Gastroesophageal sphincter (tissue), 4 donors: ENCODE results near the gene PATJ. TPM values are rescaled to one million over a fixed set of nuclear protein-coding genes. Genes with fewer than 3 reads are reported as not detected.

Source experiments
- ATAC-seq: fragments of 150-250 bp; one replicate; pipeline ENCODE4 v1.9.1; 2016; ENCODE audit warnings: mild to moderate bottlenecking, moderate library complexity
- H3K27ac ChIP-seq, 4 donors: fragments of 200-600 bp; sonication (generic) in 3 of 4; 1 replicate in 3 of 4; 2 replicates in 1 of 4; pipeline ENCODE4 v1.5.1; 2016 to 2019
- H3K27me3 ChIP-seq: fragments of 200-600 bp; sonication (generic); one replicate; pipeline ENCODE4 v1.5.1; 2019
- H3K36me3 ChIP-seq, 2 donors: fragments of 200-600 bp; sonication (generic); one replicate each; pipeline ENCODE4 v1.5.1; 2019; ENCODE audit warnings: control low read depth in 1 of 2
- H3K4me1 ChIP-seq, 3 donors: fragments of 200-600 bp; sonication (generic); 1 replicate in 2 of 3; 2 replicates in 1 of 3; pipeline ENCODE4 v1.5.1; 2016 to 2019; ENCODE audit warnings: control low read depth in 2 of 3
- H3K4me3 ChIP-seq, 2 donors: fragments of 200-600 bp; sonication (generic); one replicate each; pipeline ENCODE4 v1.5.1; 2019; ENCODE audit warnings: mild to moderate bottlenecking in 1 of 2, moderate library complexity in 1 of 2
- H3K9me3 ChIP-seq, 3 donors: fragments of 200-600 bp; sonication (generic); one replicate each; pipeline ENCODE4 v1.5.1; 2017 to 2019; ENCODE audit warnings: control low read depth in 2 of 3
- EP300 ChIP-seq: sonication (generic); formaldehyde crosslinking; IDR thresholded peaks from one replicate; pipeline ENCODE4 v1.6.1; 2017; ENCODE audit warnings: antibody characterized with exemption, mild to moderate bottlenecking
- POLR2A ChIP-seq, 2 donors: fragments of 450-650 bp; IDR thresholded peaks; one replicate each; pipeline ENCODE4 v1.6.1; 2017; ENCODE audit warnings: antibody characterized with exemption in 2 of 2, mild to moderate bottlenecking in 2 of 2, moderate library complexity in 1 of 2
- POLR2AphosphoS5 ChIP-seq: sonication (generic); formaldehyde crosslinking; IDR thresholded peaks from one replicate; pipeline ENCODE4 v1.6.1; 2017; ENCODE audit warnings: antibody characterized with exemption
- WGBS, 2 donors: methylation state at CpG; one replicate each; pipeline ENCODE4 v1.1.5; 2018; ENCODE audit warnings: low coverage in 1 of 2; 5-methylcytosine and 5-hydroxymethylcytosine counted together
- total RNA-seq, 4 donors: library from RNA; depleted of rRNA; stranded (reverse); fragments of >200 nt; gene quantifications; one replicate each; pipeline ENCODE4 v1.1.0, GENCODE V29; 2016
- TF ChIP-seq, protein P1 (sequence below), 4 experiments: fragments of 200-600 bp in 2 of 4; fragments of 450-650 bp in 2 of 4; sonication (generic) in 1 of 4; IDR thresholded peaks; one replicate each; pipeline ENCODE4 v1.5.1; 2017 to 2019; ENCODE audit warnings: antibody characterized with exemption in 4 of 4, mild to moderate bottlenecking in 2 of 4, moderate library complexity in 2 of 4

The PATJ gene, protein sequence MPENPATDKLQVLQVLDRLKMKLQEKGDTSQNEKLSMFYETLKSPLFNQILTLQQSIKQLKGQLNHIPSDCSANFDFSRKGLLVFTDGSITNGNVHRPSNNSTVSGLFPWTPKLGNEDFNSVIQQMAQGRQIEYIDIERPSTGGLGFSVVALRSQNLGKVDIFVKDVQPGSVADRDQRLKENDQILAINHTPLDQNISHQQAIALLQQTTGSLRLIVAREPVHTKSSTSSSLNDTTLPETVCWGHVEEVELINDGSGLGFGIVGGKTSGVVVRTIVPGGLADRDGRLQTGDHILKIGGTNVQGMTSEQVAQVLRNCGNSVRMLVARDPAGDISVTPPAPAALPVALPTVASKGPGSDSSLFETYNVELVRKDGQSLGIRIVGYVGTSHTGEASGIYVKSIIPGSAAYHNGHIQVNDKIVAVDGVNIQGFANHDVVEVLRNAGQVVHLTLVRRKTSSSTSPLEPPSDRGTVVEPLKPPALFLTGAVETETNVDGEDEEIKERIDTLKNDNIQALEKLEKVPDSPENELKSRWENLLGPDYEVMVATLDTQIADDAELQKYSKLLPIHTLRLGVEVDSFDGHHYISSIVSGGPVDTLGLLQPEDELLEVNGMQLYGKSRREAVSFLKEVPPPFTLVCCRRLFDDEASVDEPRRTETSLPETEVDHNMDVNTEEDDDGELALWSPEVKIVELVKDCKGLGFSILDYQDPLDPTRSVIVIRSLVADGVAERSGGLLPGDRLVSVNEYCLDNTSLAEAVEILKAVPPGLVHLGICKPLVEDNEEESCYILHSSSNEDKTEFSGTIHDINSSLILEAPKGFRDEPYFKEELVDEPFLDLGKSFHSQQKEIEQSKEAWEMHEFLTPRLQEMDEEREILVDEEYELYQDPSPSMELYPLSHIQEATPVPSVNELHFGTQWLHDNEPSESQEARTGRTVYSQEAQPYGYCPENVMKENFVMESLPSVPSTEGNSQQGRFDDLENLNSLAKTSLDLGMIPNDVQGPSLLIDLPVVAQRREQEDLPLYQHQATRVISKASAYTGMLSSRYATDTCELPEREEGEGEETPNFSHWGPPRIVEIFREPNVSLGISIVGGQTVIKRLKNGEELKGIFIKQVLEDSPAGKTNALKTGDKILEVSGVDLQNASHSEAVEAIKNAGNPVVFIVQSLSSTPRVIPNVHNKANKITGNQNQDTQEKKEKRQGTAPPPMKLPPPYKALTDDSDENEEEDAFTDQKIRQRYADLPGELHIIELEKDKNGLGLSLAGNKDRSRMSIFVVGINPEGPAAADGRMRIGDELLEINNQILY (N-terminal part only)
- 10 to 100 TPM; 34.8 to 59.0 (median 37.1) TPM for total RNA-seq

DNA sequence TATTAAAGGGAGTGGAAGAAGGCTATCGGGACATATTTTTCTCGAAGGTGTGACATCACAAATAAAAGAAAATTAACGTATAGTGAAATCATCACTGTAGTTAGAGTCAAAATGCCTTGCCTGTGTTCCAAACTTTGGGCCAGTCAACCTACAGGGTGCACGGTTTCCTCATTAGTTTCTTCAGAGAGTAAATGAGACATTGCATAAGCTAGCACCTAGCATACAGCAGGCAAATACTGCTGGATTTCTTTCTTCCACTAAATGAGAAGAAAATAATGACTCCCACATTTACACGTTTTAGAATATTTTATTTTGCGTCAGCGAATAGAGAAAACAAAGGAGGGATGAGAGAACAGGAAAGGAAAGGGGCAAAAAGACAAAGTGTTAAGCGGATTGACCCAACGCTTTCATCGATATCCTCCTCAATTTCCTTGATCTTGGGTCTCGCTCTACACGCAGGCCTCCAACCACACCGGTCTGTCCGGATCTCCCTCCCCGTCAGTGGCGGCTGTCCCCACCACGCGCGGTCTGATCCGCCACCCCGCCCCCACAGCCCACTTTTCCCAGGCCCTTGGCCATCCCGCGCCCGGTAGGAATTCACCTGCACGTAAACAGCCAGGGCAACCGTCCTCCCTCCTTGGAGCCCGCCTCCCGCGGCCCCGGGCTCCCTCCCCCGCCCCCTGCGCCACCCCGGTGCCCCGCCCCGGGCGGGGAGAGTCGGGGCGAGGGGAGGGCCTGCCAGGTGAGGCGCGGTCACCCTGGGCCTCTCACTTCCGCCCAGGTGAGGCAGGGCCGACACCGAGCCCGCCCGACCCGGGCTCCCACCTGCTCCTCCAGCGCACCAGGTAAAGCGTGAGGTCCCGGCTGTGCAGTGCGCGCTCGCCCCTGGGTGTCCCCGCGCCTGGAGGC is at the start of gene PATJ:
Gene PATJ, plus strand, starts transcription at position 770 of the 909 bp plus-strand sequence. CDS start 20,413 bp downstream, outside the sequence.
- Histone ChIP-seq H3K9me3 (no peaks in the 10 kb centered on the region), H3K36me3 (no peaks in the 10 kb centered on the region), H3K4me3 (peak within 1 kb of the TSS; percentile 52 to 97), H3K4me1 (peaks cover 0 to 32% (median 4%) of the 10 kb centered on the region in 3 donors), H3K27me3 (no peaks in the 10 kb centered on the region), H3K27ac (peak within 1 kb of the TSS; percentile 76 to 99 (median 96))
- ATAC-seq, result peak; percentile 80
- WGBS, 2 donors, result 8 to 20% methylated on average over 10 to 15 of the region's 54 CpGs
- TF ChIP-seq, protein P1, sequence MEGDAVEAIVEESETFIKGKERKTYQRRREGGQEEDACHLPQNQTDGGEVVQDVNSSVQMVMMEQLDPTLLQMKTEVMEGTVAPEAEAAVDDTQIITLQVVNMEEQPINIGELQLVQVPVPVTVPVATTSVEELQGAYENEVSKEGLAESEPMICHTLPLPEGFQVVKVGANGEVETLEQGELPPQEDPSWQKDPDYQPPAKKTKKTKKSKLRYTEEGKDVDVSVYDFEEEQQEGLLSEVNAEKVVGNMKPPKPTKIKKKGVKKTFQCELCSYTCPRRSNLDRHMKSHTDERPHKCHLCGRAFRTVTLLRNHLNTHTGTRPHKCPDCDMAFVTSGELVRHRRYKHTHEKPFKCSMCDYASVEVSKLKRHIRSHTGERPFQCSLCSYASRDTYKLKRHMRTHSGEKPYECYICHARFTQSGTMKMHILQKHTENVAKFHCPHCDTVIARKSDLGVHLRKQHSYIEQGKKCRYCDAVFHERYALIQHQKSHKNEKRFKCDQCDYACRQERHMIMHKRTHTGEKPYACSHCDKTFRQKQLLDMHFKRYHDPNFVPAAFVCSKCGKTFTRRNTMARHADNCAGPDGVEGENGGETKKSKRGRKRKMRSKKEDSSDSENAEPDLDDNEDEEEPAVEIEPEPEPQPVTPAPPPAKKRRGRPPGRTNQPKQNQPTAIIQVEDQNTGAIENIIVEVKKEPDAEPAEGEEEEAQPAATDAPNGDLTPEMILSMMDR (IDR thresholded peaks at IDR 0.05), result no peak
- TF ChIP-seq POLR2A (IDR thresholded peaks at IDR 0.05) (no peak), POLR2AphosphoS5 (peak; percentile 5), EP300 (no peak)

DNA sequence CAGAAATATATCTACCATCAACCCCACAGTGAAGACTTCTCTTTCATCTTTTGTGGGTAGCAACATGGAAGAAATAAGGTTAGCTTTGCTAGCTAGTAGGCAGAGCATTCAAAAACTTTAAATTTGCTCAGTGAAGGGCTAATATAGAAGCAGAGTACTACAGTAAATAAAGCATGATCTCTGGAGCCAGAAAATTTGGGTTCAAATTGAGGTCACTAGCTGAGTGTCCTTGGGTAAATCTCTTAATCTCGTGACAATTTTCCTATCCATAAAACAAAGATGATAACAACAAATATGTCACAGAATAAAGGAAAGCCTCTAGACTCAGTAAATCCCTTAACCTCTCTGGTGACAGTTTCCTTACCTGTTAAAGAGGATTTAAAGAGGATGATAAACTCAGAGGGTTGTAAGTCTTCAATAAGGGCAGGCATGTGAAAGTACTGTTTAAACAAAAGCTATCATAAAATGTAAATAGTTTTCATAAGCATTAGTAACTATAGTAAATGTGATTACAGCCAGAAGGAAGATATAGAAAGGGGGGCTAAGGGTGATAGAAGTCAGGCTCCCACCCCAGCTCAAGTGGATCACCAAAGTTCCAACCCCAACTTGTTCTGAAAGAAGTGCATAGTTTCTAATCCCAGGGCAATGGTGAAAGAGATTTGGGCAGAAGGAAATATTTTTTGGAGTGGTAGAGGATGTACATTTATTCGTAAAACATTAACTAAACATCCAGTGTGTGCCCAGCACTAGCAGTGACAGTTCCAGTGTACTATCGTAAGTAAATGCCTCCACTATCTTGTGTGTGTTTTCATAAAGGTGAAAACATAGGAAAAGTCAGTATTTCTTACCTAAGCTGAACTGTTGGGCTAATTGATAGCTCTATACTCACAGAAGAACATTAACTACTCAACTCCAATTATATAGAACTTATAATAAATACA is 42.1 kb upstream of the PATJ start:
- 46 to 47% methylated on average over 2 to 3 of the region's 3 CpGs for WGBS, 2 donors
- H3K27ac ChIP-seq, result peak overlapping the region in 2 of 4 donors; percentile 14 to 17

DNA sequence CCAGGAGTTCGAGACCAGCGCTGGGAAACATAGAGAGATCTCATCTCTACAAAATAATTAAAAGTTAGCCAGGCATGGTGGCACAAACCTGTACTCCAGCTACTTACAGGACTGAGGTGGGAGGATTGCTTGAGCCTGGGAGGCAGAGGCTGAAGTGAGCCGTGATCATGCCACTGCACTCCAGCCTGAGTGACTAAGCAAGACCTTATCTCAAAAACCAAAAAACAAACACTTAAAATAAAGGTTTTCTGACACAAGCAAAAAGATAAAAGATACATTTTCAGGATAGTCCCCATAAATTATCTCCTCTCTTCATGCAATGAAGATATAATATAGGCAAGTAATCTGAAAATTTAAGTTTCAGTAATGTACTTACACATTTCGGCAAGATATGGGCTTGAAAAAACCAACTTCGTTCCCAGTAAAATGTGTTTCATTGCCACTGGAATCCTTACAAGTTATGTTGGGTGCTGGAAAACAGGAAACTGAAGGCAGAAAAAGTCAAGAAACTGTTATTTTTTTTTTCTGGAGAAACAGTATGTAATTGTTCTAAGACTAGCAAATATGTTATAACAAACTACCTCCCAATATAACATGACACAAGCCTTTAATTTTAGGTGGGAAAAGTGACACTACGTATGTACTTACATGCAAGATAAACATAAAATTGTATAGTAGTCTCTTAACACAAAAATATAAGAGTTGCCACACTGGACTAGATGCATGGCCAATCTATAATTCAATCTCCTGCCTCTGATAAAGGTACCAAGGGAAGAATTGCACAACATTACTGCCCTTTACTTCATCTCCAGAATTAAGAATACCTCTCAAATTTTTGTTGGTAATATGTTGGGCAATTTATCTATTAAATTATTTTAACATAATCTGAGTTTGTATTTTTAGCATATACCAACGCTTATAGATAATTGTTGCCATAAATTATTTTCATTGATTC is 33.0 kb upstream of the PATJ start:
- peaks cover 0 to 60% of the 10 kb centered on the region in 2 donors for H3K36me3 ChIP-seq
- TF ChIP-seq, protein P1 (IDR thresholded peaks at IDR 0.05), result no peak
- TF ChIP-seq POLR2A (IDR thresholded peaks at IDR 0.05) (no peak), POLR2AphosphoS5 (no peak), EP300 (no peak)

More for the DNA sequence above, 42.1 kb upstream of the PATJ start:
- Histone ChIP-seq H3K9me3 (no peaks in the 10 kb centered on the region), H3K4me3 (no peak overlapping the region), H3K27me3 (no peaks in the 10 kb centered on the region), H3K36me3 (peaks cover 4 to 86% of the 10 kb centered on the region in 2 donors), H3K4me1 (peaks cover 0 to 13% (median 6%) of the 10 kb centered on the region in 3 donors)
- ATAC-seq, result no peak
- TF ChIP-seq POLR2A (IDR thresholded peaks at IDR 0.05) (no peak), EP300 (no peak), POLR2AphosphoS5 (no peak)
- TF ChIP-seq, protein P1 (IDR thresholded peaks at IDR 0.05), result no peak

More for the DNA sequence above, 33.0 kb upstream of the PATJ start:
- Histone ChIP-seq H3K27me3 (no peaks in the 10 kb centered on the region), H3K4me3 (no peak overlapping the region), H3K4me1 (no peaks in the 10 kb centered on the region), H3K9me3 (no peaks in the 10 kb centered on the region), H3K27ac (no peak overlapping the region)
- 90 to 95% methylated on average over 6 to 7 of the region's 7 CpGs for WGBS, 2 donors
- no peak for ATAC-seq
